Kidney (tissue), 14 donors: ENCODE results near the gene LRRIQ4. TPM values are rescaled to one million over a fixed set of nuclear protein-coding genes. Genes with fewer than 3 reads are reported as not detected.

Experiments
- DNase-seq, 5 donors: peaks; one replicate each; pipeline ENCODE4 v3.0.0-alpha.2; 2013 to 2020
- FAIRE-seq: peaks from 2 replicates; lab custom pipeline; 2012; peaks lifted over from hg19 to GRCh38; lab: Jason Lieb, UNC
- H3K27ac ChIP-seq, 2 donors: one replicate each; pipeline ENCODE4 v1.7.0; 2013; ENCODE audit warnings: low read depth in 2 of 2, low read length in 2 of 2, inconsistent platforms in 1 of 2
- H3K27me3 ChIP-seq: one replicate; pipeline ENCODE4 v1.7.1; 2013; ENCODE audit warnings: low read length, inconsistent platforms; ENCODE audit not compliant: control insufficient read depth, insufficient read depth
- H3K36me3 ChIP-seq, 3 donors: one replicate each; pipeline versions ENCODE4 v1.7.0 to v1.7.1; 2013; ENCODE audit warnings: low read length in 3 of 3, control low read depth in 1 of 3, inconsistent platforms in 1 of 3; ENCODE audit not compliant: insufficient read depth in 3 of 3, control insufficient read depth in 2 of 3
- H3K4me1 ChIP-seq, 3 donors: one replicate each; pipeline versions ENCODE4 v1.7.0 to v1.7.1; 2013; ENCODE audit warnings: low read length in 3 of 3, inconsistent platforms in 1 of 3, low read depth in 1 of 3; ENCODE audit not compliant: control insufficient read depth in 2 of 3, insufficient read depth in 2 of 3
- H3K4me3 ChIP-seq, 3 donors: one replicate each; pipeline versions ENCODE4 v1.7.0 to v1.8.1; 2013; ENCODE audit warnings: low read length in 3 of 3, control low read depth in 1 of 3, inconsistent platforms in 1 of 3
- H3K9ac ChIP-seq, 3 donors: one replicate each; pipeline versions ENCODE4 v1.7.0 to v1.7.1; 2013; ENCODE audit warnings: low read length in 3 of 3, control low read depth in 1 of 3, inconsistent platforms in 1 of 3
- H3K9me3 ChIP-seq, 3 donors: one replicate each; pipeline versions ENCODE4 v1.7.0 to v1.7.1; 2013; ENCODE audit warnings: low read length in 3 of 3, control low read depth in 1 of 3, inconsistent platforms in 1 of 3; ENCODE audit not compliant: control insufficient read depth in 2 of 3, insufficient read depth in 1 of 3
- CTCF ChIP-seq: IDR thresholded peaks from 3 replicates; pipeline ENCODE4 v1.5.1; 2012; ENCODE audit warnings: mild to moderate bottlenecking, moderate library complexity, borderline replicate concordance; ENCODE audit not compliant: insufficient read depth; ENCODE audit errors: extremely low read depth
- intact Hi-C: fragments of 100-400 bp; cut with DNase I; formaldehyde crosslinking; loops from one replicate; pipeline ENCODE4 v1.11.1; 2022
- polyA plus RNA-seq: library from polyadenylated mRNA; stranded (reverse); fragments of 350-450 nt; fragmentation: Illumina TruSeq; extraction: RNeasy Lipid Tissue Mini Kit (QIAGEN cat#74804); gene quantifications from one replicate; pipeline ENCODE4 v1.2.3, GENCODE V29; 2014; ENCODE audit warnings: low read depth, low replicate concordance; ENCODE audit not compliant: insufficient read depth
- total RNA-seq: library from RNA; stranded (reverse); fragmentation: NEBNext Ultra II Directional; extraction: Animal tissue kit (Norgen Biotek cat#: 25700); gene quantifications from one replicate; pipeline ENCODE4 v1.2.1, GENCODE V29; 2021
- donor health status: control.
- donor health status: control.
- donor health status: control.
- donor health status: control.
- donor health status: control.
- donor health status: DM: yes; HTN: yes; CAD: no.
- donor health status: Normal renal cell carcinoma (clear cell type).

Gene LRRIQ4
- total and polyA plus RNA-seq, 2 donors from 2014 or later = not detected

DNA sequence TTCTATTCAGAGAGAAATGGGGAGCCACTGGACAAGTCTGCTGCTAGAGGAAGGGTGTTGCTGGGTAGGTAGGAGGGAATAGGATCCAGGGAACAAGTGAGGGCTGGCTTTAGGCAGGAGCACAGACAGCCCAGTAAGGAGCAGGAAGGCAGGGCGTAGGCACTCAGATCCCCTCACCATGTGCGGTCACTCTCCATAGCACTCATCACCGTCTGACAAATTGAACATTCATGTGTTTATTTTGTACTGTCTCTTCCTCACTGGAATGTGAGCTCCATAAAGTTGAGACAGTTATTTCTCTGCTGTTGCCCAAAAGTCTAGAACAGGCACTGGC, 24.2 kb downstream of the LRRIQ4 start:
- H3K27me3 ChIP-seq = no peaks in the 10 kb centered on the region
- no peaks in the 10 kb centered on the region for H3K36me3 ChIP-seq
- TF ChIP-seq CTCF = no peak
- no peak overlapping the region for H3K9ac ChIP-seq
- DNase-seq = no peak
- no peak for FAIRE-seq
- no peak overlapping the region for H3K27ac ChIP-seq
- no peaks in the 10 kb centered on the region for H3K4me1 ChIP-seq
- H3K4me3 ChIP-seq = no peak overlapping the region
- H3K9me3 ChIP-seq = no peaks in the 10 kb centered on the region
- intact Hi-C loops = no loop called here

DNA sequence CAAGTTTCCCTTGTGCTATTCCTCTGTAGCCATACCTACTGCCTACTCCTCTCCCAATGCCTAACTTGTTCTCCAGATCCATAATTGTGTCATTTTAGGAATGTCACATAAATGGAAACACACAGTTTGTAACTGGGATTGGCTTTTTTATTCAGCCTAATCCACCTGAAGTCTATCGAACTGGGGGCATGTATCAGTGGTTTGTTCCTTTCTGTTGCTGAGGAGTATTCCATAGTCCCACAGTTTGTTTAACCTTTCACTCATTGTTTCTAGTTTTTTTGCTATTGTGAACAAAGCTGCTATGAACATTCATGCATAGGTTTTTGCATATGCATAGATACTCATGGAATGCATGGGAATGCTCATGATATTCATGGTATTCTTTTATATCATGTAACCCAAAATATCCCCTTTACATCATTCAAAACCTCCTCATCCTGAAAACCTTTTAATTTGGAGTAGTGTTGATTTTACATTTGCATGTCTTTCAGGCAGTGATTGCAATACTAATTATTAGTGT, 25.9 kb downstream of the LRRIQ4 start:
- Histone ChIP-seq H3K27me3 (no peaks in the 10 kb centered on the region), H3K4me3 (no peak overlapping the region), H3K27ac (no peak overlapping the region), H3K9me3 (no peaks in the 10 kb centered on the region), H3K4me1 (no peaks in the 10 kb centered on the region), H3K36me3 (no peaks in the 10 kb centered on the region), H3K9ac (no peak overlapping the region)
- no peak for FAIRE-seq
- TF ChIP-seq CTCF = no peak
- intact Hi-C loops = no loop called here
- DNase-seq = no peak

- intact Hi-C loops = no loop called here
- no peak for TF ChIP-seq CTCF
- Histone ChIP-seq H3K4me3 (no peak overlapping the region), H3K9me3 (no peaks in the 10 kb centered on the region), H3K27ac (no peak overlapping the region), H3K36me3 (no peaks in the 10 kb centered on the region), H3K27me3 (no peaks in the 10 kb centered on the region), H3K9ac (no peak overlapping the region), H3K4me1 (no peaks in the 10 kb centered on the region)
- FAIRE-seq = no peak
- DNase-seq = peak in 4 of 5 donors; percentile 44 to 76 (median 60)
Measured at GRCh38 chr3:169841171-169841570, 28.5 kb downstream of the LRRIQ4 start.

GRCh38 chr3:169842960-169843359, 30.3 kb downstream of the LRRIQ4 start:
- TF ChIP-seq CTCF = no peak
- no peak overlapping the region for H3K4me3 ChIP-seq
- H3K36me3 ChIP-seq = no peaks in the 10 kb centered on the region
- FAIRE-seq (no peak), DNase-seq (no peak)
- intact Hi-C loops = no loop called here
- H3K9ac ChIP-seq = no peak overlapping the region
- H3K9me3 ChIP-seq = no peaks in the 10 kb centered on the region
- H3K27ac ChIP-seq = no peak overlapping the region
- H3K4me1 ChIP-seq = no peaks in the 10 kb centered on the region
- H3K27me3 ChIP-seq = no peaks in the 10 kb centered on the region
